Activated gamma-delta T cell treated with Interleukin-2 at 50 U/mL for 16 hours (primary cell): Measurements from ENCODE around the gene PTPRD.

Source experiments
- DNase-seq: peaks from one replicate; pipeline ENCODE4 v3.0.0-alpha.2; 2020

Gene PTPRD

GRCh38 chr9:8265281-8265680 is 2347.5 kb downstream of the PTPRD start:
- no peak for DNase-seq
